HEK293 (cell line): ENCODE results near the gene CACNG4.

Source experiments
- CTCF ChIA-PET: fragments of 350-600 bp; formaldehyde crosslinking; extraction: SDS; loops from one replicate; lab custom pipeline; 2021; ENCODE audit warnings: antibody characterized with exemption; lab: Yijun Ruan, JAX
- POLR2A ChIA-PET: fragments of 300-600 bp; formaldehyde crosslinking; extraction: SDS; loops from one replicate; lab custom pipeline; 2020; ENCODE audit warnings: antibody characterized with exemption, inconsistent platforms; lab: Yijun Ruan, JAX
- H3K27ac ChIP-seq: fragments of 200-500 bp; sonication (Bioruptor generic); 2 replicates; pipeline ENCODE4 v1.5.1; 2014; ENCODE audit warnings: low read depth, low read length, control low read depth, inconsistent platforms; ENCODE audit errors: extremely low read depth
- H3K36me3 ChIP-seq, 2 experiments: fragments of 200-500 bp in 1 of 2; sonication (Bioruptor generic) in 1 of 2; 1 replicate in 1 of 2; 2 replicates in 1 of 2; pipeline ENCODE4 v1.5.1; 2014 to 2017; ENCODE audit warnings: inconsistent platforms in 2 of 2, low read length in 2 of 2; ENCODE audit not compliant: control insufficient read depth in 2 of 2, insufficient read depth in 1 of 2
- H3K4me1 ChIP-seq: fragments of 200-500 bp; sonication (Bioruptor generic); 2 replicates; pipeline ENCODE4 v1.5.1; 2014; ENCODE audit warnings: mild to moderate bottlenecking, low read length, inconsistent platforms; ENCODE audit not compliant: control insufficient read depth, insufficient read depth
- H3K4me3 ChIP-seq: 2 replicates; pipeline ENCODE4 v1.5.1; 2011; ENCODE audit warnings: low read depth, mild to moderate bottlenecking, control low read depth, low read length, moderate library complexity
- H3K9me3 ChIP-seq: fragments of 200-500 bp; sonication (Bioruptor generic); 2 replicates; pipeline ENCODE4 v1.5.1; 2014; ENCODE audit warnings: low read depth, low read length, inconsistent platforms; ENCODE audit not compliant: control insufficient read depth, insufficient read depth
- KLF1 ChIP-seq: fragments of 450-650 bp; formaldehyde crosslinking; IDR thresholded peaks from 2 replicates; pipeline ENCODE4 v1.5.1; 2016; ENCODE audit warnings: missing biosample characterization, missing genetic modification characterization
- KLF16 ChIP-seq: fragments of 450-650 bp; formaldehyde crosslinking; IDR thresholded peaks from 2 replicates; pipeline ENCODE4 v1.5.1; 2017; ENCODE audit warnings: missing biosample characterization, missing genetic modification characterization
- KLF7 ChIP-seq: fragments of 450-650 bp; formaldehyde crosslinking; IDR thresholded peaks from 2 replicates; pipeline ENCODE4 v1.5.1; 2016; ENCODE audit warnings: missing biosample characterization, missing genetic modification characterization, borderline replicate concordance
- MYNN ChIP-seq: fragments of 450-650 bp; formaldehyde crosslinking; IDR thresholded peaks from 2 replicates; pipeline ENCODE4 v1.5.1; 2016; ENCODE audit warnings: missing biosample characterization, missing genetic modification characterization, borderline replicate concordance
- RBAK ChIP-seq: fragments of 450-650 bp; formaldehyde crosslinking; IDR thresholded peaks from 2 replicates; pipeline ENCODE4 v1.5.1; 2016; ENCODE audit warnings: missing biosample characterization, missing genetic modification characterization
- REPIN1 ChIP-seq: fragments of 450-650 bp; formaldehyde crosslinking; IDR thresholded peaks from 2 replicates; pipeline ENCODE4 v1.5.1; 2017; ENCODE audit warnings: missing biosample characterization, missing genetic modification characterization, low read depth
- SCRT1 ChIP-seq: fragments of 450-650 bp; formaldehyde crosslinking; IDR thresholded peaks from 2 replicates; pipeline ENCODE4 v1.5.1; 2016; ENCODE audit warnings: missing biosample characterization, missing genetic modification characterization, borderline replicate concordance
- SP7 ChIP-seq: fragments of 450-650 bp; formaldehyde crosslinking; IDR thresholded peaks from 2 replicates; pipeline ENCODE4 v1.5.1; 2016; ENCODE audit warnings: missing biosample characterization, missing genetic modification characterization
- TCF7L2 ChIP-seq: IDR thresholded peaks from 2 replicates; pipeline ENCODE4 v1.6.1; 2011; ENCODE audit warnings: low read depth, mild to moderate bottlenecking, inconsistent platforms, low read length, moderate library complexity, borderline replicate concordance
- WT1 ChIP-seq: fragments of 450-650 bp; formaldehyde crosslinking; IDR thresholded peaks from 2 replicates; pipeline ENCODE4 v1.5.1; 2016; ENCODE audit warnings: missing biosample characterization, missing genetic modification characterization
- ZBTB20 ChIP-seq: fragments of 450-650 bp; formaldehyde crosslinking; IDR thresholded peaks from 2 replicates; pipeline ENCODE4 v1.5.1; 2016; ENCODE audit warnings: missing biosample characterization, missing genetic modification characterization
- ZBTB8A ChIP-seq: fragments of 450-650 bp; formaldehyde crosslinking; IDR thresholded peaks from 2 replicates; pipeline ENCODE4 v1.5.1; 2016; ENCODE audit warnings: missing biosample characterization, missing genetic modification characterization
- ZNF114 ChIP-seq: fragments of 450-650 bp; formaldehyde crosslinking; IDR thresholded peaks from 2 replicates; pipeline ENCODE4 v1.5.0; 2017; ENCODE audit warnings: missing biosample characterization, missing genetic modification characterization
- ZNF132 ChIP-seq: fragments of 450-650 bp; formaldehyde crosslinking; IDR thresholded peaks from 2 replicates; pipeline ENCODE4 v1.5.1; 2017; ENCODE audit warnings: missing biosample characterization, missing genetic modification characterization, borderline replicate concordance
- ZNF157 ChIP-seq: fragments of 450-650 bp; formaldehyde crosslinking; IDR thresholded peaks from 2 replicates; pipeline ENCODE4 v1.5.1; 2016; ENCODE audit warnings: missing biosample characterization, missing genetic modification characterization
- ZNF19 ChIP-seq: fragments of 450-650 bp; formaldehyde crosslinking; IDR thresholded peaks from 2 replicates; pipeline ENCODE4; 2016; ENCODE audit warnings: missing biosample characterization, missing genetic modification characterization, low read depth
- ZNF2 ChIP-seq: fragments of 450-650 bp; formaldehyde crosslinking; IDR thresholded peaks from 2 replicates; pipeline ENCODE4 v1.5.1; 2016; ENCODE audit warnings: missing biosample characterization, missing genetic modification characterization
- ZNF223 ChIP-seq: fragments of 450-650 bp; formaldehyde crosslinking; IDR thresholded peaks from 2 replicates; pipeline ENCODE4 v1.5.1; 2016; ENCODE audit warnings: missing biosample characterization, missing genetic modification characterization
- ZNF24 ChIP-seq: fragments of 450-650 bp; formaldehyde crosslinking; IDR thresholded peaks from 2 replicates; pipeline ENCODE4 v1.5.1; 2016; ENCODE audit warnings: missing biosample characterization, missing genetic modification characterization
- ZNF292 ChIP-seq: fragments of 450-650 bp; formaldehyde crosslinking; IDR thresholded peaks from 2 replicates; pipeline ENCODE4 v1.5.1; 2016; ENCODE audit warnings: low read depth, missing biosample characterization, missing genetic modification characterization, borderline replicate concordance
- ZNF302 ChIP-seq: fragments of 450-650 bp; formaldehyde crosslinking; IDR thresholded peaks from 2 replicates; pipeline ENCODE4 v1.5.1; 2016; ENCODE audit warnings: missing biosample characterization, missing genetic modification characterization, low read depth
- ZNF354C ChIP-seq: fragments of 450-650 bp; formaldehyde crosslinking; IDR thresholded peaks from 2 replicates; pipeline ENCODE4 v1.5.1; 2016; ENCODE audit warnings: missing biosample characterization, missing genetic modification characterization, low read depth, borderline replicate concordance
- ZNF501 ChIP-seq: fragments of 450-650 bp; formaldehyde crosslinking; IDR thresholded peaks from 2 replicates; pipeline ENCODE4 v1.5.1; 2016; ENCODE audit warnings: missing biosample characterization, missing genetic modification characterization
- ZNF544 ChIP-seq: fragments of 450-650 bp; formaldehyde crosslinking; IDR thresholded peaks from 2 replicates; pipeline ENCODE4 v1.5.0; 2017; ENCODE audit warnings: missing biosample characterization, missing genetic modification characterization
- ZNF624 ChIP-seq: fragments of 450-650 bp; formaldehyde crosslinking; IDR thresholded peaks from 2 replicates; pipeline ENCODE4 v1.5.1; 2017; ENCODE audit warnings: missing biosample characterization, missing genetic modification characterization
- ZNF670 ChIP-seq: fragments of 450-650 bp; formaldehyde crosslinking; IDR thresholded peaks from 2 replicates; pipeline ENCODE4 v1.5.1; 2016; ENCODE audit warnings: missing biosample characterization, missing genetic modification characterization, low read depth
- ZNF843 ChIP-seq: fragments of 450-650 bp; formaldehyde crosslinking; IDR thresholded peaks from 2 replicates; pipeline ENCODE4 v1.5.1; 2016; ENCODE audit warnings: missing biosample characterization, missing genetic modification characterization
- TF ChIP-seq, protein P1 (sequence below): fragments of 450-650 bp; formaldehyde crosslinking; IDR thresholded peaks from 2 replicates; pipeline ENCODE4 v1.5.1; 2016; ENCODE audit warnings: missing biosample characterization, missing genetic modification characterization
- TF ChIP-seq, protein P2 (sequence below): fragments of 450-650 bp; formaldehyde crosslinking; IDR thresholded peaks from 2 replicates; pipeline ENCODE4 v1.5.1; 2017; ENCODE audit warnings: missing biosample characterization, missing genetic modification characterization
- TF ChIP-seq, protein P3 (sequence below): fragments of 450-650 bp; formaldehyde crosslinking; IDR thresholded peaks from 2 replicates; pipeline ENCODE4 v1.5.1; 2016; ENCODE audit warnings: missing biosample characterization, missing genetic modification characterization

CACNG4 gene

DNA sequence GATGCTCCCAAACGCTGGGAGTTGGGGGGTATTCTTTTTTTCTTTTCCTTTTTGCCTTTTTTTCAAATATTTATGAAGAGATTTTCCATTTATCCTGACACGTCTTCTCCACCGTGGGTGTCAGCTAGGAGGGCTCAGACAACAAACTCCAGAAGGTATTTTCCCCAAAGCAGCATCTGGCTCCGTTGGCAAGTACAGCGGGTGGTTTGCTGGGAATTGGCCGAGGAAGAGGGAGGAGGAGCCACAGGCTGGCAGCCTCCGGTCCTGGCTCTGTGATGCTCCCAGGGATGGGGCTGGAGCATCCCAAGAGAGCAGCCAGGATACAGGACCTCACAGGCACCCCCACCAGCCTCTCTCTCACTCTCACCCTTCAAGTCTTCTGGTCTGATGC is 10.9 kb upstream of the CACNG4 start:
- TF ChIP-seq ZNF2 (no peak), ZNF24 (tag by site-specific recombination) (no peak), ZNF157 (tag by site-specific recombination) (no peak), ZNF223 (tag by site-specific recombination) (no peak), SCRT1 (no peak), ZNF302 (tag by site-specific recombination) (no peak), ZNF354C (tag by site-specific recombination) (no peak), ZNF624 (tag by site-specific recombination) (no peak)
- TF ChIP-seq, protein P1, sequence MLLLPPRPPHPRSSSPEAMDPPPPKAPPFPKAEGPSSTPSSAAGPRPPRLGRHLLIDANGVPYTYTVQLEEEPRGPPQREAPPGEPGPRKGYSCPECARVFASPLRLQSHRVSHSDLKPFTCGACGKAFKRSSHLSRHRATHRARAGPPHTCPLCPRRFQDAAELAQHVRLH (tag by site-specific recombination): no peak
- TF ChIP-seq, protein P2, sequence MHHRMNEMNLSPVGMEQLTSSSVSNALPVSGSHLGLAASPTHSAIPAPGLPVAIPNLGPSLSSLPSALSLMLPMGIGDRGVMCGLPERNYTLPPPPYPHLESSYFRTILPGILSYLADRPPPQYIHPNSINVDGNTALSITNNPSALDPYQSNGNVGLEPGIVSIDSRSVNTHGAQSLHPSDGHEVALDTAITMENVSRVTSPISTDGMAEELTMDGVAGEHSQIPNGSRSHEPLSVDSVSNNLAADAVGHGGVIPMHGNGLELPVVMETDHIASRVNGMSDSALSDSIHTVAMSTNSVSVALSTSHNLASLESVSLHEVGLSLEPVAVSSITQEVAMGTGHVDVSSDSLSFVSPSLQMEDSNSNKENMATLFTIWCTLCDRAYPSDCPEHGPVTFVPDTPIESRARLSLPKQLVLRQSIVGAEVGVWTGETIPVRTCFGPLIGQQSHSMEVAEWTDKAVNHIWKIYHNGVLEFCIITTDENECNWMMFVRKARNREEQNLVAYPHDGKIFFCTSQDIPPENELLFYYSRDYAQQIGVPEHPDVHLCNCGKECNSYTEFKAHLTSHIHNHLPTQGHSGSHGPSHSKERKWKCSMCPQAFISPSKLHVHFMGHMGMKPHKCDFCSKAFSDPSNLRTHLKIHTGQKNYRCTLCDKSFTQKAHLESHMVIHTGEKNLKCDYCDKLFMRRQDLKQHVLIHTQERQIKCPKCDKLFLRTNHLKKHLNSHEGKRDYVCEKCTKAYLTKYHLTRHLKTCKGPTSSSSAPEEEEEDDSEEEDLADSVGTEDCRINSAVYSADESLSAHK (tag by site-specific recombination): no peak
- Histone ChIP-seq H3K4me1 (peaks cover 2% of the 10 kb centered on the region; the same call in 1 of the 2 replicates), H3K9me3 (no peaks in the 10 kb centered on the region), H3K36me3 (no peaks in the 10 kb centered on the region), H3K4me3 (no peak overlapping the region), H3K27ac (no peak overlapping the region)
- CTCF ChIA-PET: no interaction called here
- POLR2A ChIA-PET: no interaction called here

DNA sequence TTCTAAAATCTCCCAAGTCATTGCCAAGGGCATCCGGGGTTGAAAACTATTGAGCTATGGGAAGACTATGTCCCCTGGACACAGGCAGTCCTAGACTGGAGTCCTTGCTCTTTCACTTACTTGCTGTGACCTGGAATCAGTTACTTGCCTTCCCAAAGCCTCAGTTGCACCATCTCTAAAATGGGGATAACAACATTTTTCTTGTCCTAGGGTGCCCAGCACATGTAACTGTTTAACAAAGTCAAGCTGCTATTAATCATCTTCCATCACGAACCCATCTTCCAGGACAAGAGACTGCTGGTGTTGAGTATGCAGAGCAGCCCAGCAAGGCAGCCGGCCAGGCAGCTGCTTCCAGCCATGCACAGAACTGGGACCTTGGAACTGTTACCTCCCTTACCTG is 9.9 kb upstream of the CACNG4 start:
- Histone ChIP-seq H3K27ac (no peak overlapping the region), H3K4me3 (no peak overlapping the region), H3K36me3 (no peaks in the 10 kb centered on the region), H3K9me3 (no peaks in the 10 kb centered on the region), H3K4me1 (peaks cover 2% of the 10 kb centered on the region; the same call in 1 of the 2 replicates)
- ChIA-PET POLR2A (no interaction called here), CTCF (interaction anchor here (0.6 kb wide), 1 partner anchor 667 kb away, joined by 3 read pairs; no protein-coding TSS in a partner anchor)
- TF ChIP-seq ZNF292 (no peak), WT1 (no peak), ZNF843 (tag by site-specific recombination) (no peak)

DNA sequence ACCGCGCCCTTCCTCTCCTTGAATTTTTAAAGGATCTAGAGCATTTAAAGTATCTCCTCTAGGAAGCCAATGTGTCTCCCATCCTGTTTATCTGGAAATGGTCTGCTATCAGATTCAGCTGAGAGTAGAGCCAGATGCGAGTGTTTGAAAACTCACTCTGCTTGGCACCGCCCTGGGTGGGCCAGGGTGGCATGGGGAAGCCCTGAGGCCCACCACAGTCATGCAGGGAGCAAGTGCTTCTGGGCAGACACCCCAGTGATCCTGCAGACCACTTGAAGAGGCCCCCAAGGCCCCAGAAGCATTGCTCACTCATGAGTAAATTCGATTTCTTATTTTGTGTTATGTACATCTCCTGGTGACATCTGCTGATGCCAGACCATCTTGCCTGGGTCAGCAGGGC is 8.7 kb upstream of the CACNG4 start:
- Histone ChIP-seq H3K9me3 (no peaks in the 10 kb centered on the region), H3K4me3 (no peak overlapping the region), H3K4me1 (peaks cover 2% of the 10 kb centered on the region; the same call in 1 of the 2 replicates), H3K36me3 (no peaks in the 10 kb centered on the region), H3K27ac (no peak overlapping the region)
- ChIA-PET POLR2A (no interaction called here), CTCF (interaction anchor here (0.6 kb wide), 2 partner anchors 24 to 422 kb away, joined by 3 to 4 read pairs; no protein-coding TSS in a partner anchor)
- no peak for TF ChIP-seq KLF7 (tag by site-specific recombination)
- no peak for TF ChIP-seq MYNN (tag by site-specific recombination)
- no peak for TF ChIP-seq ZNF114
- no peak for TF ChIP-seq ZNF670 (tag by site-specific recombination)
- TF ChIP-seq SP7 (tag by site-specific recombination): no peak
- no peak for TF ChIP-seq ZNF544 (tag by site-specific recombination)
- no peak for TF ChIP-seq ZBTB20 (tag by site-specific recombination)
- TF ChIP-seq KLF16: no peak
- TF ChIP-seq ZNF132 (tag by site-specific recombination): no peak
- TF ChIP-seq ZNF501 (tag by site-specific recombination): no peak
- no peak for TF ChIP-seq KLF1 (tag by site-specific recombination)
- no peak for TF ChIP-seq RBAK
- no peak for TF ChIP-seq ZNF223 (tag by site-specific recombination)
- TF ChIP-seq, protein P3, sequence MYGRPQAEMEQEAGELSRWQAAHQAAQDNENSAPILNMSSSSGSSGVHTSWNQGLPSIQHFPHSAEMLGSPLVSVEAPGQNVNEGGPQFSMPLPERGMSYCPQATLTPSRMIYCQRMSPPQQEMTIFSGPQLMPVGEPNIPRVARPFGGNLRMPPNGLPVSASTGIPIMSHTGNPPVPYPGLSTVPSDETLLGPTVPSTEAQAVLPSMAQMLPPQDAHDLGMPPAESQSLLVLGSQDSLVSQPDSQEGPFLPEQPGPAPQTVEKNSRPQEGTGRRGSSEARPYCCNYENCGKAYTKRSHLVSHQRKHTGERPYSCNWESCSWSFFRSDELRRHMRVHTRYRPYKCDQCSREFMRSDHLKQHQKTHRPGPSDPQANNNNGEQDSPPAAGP (tag by site-specific recombination): no peak
- no peak for TF ChIP-seq TCF7L2
- no peak for TF ChIP-seq ZNF19 (tag by site-specific recombination)
- TF ChIP-seq ZBTB8A (tag by site-specific recombination): no peak
- TF ChIP-seq REPIN1 (tag by site-specific recombination): no peak
